Activated CD8-positive, alpha-beta memory T cell treated with anti-CD3 and anti-CD28 coated beads, Interleukin-2, amount 50 U/mL, for 1 hour (primary cell): Measurements from ENCODE around the gene BCL11A.

Source experiments
- DNase-seq: peaks from one replicate; pipeline ENCODE4 v3.0.0-alpha.2; 2020; ENCODE audit errors: extremely low read depth

Gene BCL11A

DNA sequence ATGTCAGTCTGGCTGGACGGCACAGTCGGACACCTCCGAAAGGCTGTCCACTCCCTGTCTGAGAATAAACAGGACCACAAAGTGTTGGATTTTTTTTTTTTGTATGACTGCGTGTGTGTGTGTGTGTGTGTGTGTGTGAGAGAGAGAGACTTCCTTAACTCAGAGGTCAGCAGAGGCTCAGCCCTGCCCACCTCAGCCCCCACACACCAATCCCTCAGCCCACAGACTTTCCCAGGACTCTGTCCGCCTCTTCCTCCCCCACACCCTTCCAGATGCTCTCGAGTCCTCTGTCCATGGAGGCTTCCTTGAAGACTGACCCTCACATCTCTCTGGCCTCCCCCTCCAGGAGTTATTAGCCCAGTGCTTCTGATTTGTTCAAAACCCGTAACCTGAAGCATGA is 147.3 kb downstream of the BCL11A start:
- DNase-seq, result no peak

DNA sequence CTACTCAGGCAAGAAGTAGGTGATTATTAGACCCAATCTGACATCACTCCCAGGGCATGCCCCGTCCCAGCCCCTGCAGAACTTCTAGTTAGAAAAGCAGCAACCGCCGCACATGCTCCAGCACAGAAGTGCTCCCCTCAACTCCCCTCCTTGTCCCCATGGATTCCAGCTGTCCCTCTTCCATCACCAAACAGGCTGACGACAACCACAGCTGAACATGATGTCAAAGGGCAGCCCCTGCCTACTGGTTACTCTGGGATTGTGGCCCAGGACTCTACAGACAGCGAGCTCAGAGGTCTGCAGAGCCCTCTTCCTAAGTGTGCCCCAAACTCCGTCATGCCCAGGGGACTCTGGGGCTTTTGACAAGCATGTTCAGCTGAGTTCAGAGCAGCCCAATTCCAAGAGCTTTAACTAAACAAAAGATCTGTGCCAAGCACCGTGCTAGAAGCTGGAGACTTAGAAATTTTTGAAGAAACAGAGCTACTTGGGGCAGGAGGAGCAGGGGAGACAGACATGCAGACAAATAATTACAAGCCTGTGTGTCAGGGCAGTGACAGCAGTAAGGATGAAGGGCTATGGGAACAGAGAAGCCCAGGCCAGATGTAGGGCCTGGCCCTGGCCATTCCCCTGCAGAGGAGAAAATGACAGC is 148.1 kb downstream of the BCL11A start:
- no peak for DNase-seq
